ENCODE results near the gene C6orf62.

DNA sequence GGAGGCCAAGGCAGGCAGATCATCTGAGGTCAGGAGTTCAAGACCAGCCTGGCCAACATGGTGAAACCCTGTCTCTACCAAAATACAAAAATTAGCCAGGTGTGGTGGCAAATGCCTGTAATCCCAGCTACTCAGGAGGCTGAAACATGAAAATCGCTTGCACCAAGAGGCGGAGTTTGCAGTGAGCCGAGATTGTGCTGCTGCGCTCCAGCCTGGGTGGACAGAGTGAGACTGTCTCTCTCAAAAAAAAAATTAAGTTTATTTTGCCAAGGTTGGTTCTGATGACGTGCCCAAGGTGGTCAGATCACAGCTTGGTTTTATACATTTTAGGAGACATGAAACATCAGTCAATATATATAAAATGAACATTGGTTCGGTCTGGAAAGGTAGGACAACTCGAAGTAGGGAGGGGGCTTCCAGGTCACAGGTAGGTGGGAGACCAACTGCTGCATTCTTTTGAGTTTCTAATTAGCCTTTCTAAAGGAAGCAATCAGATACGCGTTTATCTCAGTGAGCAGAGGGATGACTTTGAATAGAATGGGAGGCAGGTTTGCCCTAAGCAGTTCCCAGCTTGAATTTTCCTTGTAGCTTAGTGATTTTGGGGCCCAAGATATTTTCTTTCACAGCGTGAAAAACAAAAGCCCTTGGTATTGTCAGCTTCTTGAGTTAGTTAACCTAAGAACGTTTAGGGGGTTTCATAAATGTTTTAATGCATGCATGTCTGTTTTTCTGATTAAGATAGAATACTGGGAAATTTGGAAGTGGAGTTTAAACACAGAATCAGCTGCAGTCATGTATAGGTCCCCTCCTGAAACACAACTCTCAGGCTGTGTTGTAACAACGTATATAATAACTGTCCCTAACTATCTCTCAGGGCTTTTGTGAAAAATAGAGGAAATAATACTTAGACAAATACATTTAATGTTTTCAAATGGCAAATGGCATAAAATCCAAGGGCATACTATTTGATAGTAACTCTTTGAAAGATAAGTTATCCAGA, 35.4 kb downstream of the C6orf62 start:
- TF ChIP-seq, protein P1, sequence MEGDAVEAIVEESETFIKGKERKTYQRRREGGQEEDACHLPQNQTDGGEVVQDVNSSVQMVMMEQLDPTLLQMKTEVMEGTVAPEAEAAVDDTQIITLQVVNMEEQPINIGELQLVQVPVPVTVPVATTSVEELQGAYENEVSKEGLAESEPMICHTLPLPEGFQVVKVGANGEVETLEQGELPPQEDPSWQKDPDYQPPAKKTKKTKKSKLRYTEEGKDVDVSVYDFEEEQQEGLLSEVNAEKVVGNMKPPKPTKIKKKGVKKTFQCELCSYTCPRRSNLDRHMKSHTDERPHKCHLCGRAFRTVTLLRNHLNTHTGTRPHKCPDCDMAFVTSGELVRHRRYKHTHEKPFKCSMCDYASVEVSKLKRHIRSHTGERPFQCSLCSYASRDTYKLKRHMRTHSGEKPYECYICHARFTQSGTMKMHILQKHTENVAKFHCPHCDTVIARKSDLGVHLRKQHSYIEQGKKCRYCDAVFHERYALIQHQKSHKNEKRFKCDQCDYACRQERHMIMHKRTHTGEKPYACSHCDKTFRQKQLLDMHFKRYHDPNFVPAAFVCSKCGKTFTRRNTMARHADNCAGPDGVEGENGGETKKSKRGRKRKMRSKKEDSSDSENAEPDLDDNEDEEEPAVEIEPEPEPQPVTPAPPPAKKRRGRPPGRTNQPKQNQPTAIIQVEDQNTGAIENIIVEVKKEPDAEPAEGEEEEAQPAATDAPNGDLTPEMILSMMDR (IDR thresholded peaks at IDR 0.05) = no peak
- no peak for TF ChIP-seq EZH2 (IDR thresholded peaks at IDR 0.05; ENCODE audit: borderline replicate concordance, insufficient read depth, low read depth, low read length, poor library complexity, severe bottlenecking)
